Sigmoid colon (tissue), 7 donors: Measurements from ENCODE around the gene SERINC5. TPM values are rescaled to one million over a fixed set of nuclear protein-coding genes. Genes with fewer than 3 reads are reported as not detected.

ENCODE experiments used
- DNase-seq: peaks from one replicate; pipeline ENCODE4 v3.0.0-alpha.2; 2019
- H3K27ac ChIP-seq, 4 donors: fragments of 200-600 bp; sonication (generic); one replicate each; pipeline ENCODE4 v1.5.1; 2016 to 2019; ENCODE audit warnings: mild to moderate bottlenecking in 1 of 4
- H3K27me3 ChIP-seq, 3 donors: fragments of 200-600 bp; sonication (generic); one replicate each; pipeline ENCODE4 v1.5.1; 2019; ENCODE audit warnings: mild to moderate bottlenecking in 1 of 3
- H3K36me3 ChIP-seq, 4 donors: fragments of 200-600 bp; sonication (generic); one replicate each; pipeline ENCODE4 v1.5.1; 2016 to 2019
- H3K4me1 ChIP-seq, 4 donors: fragments of 200-600 bp; sonication (generic); one replicate each; pipeline ENCODE4 v1.5.1; 2017 to 2019
- H3K4me3 ChIP-seq, 4 donors: fragments of 200-600 bp; sonication (generic); one replicate each; pipeline ENCODE4 v1.5.1; 2017 to 2019; ENCODE audit warnings: mild to moderate bottlenecking in 2 of 4, moderate library complexity in 1 of 4
- H3K9me3 ChIP-seq, 4 donors: fragments of 200-600 bp in 3 of 4; sonication (generic) in 3 of 4; one replicate each; pipeline versions ENCODE4 v1.5.1 to v1.6.1; 2013 to 2019
- EP300 ChIP-seq, 4 donors: sonication (generic); formaldehyde crosslinking; IDR thresholded peaks; one replicate each; pipeline ENCODE4 v1.6.1; 2017; ENCODE audit warnings: antibody characterized with exemption in 4 of 4
- POLR2A ChIP-seq, 2 donors: fragments of 450-650 bp; IDR thresholded peaks; one replicate each; pipeline ENCODE4 v1.6.1; 2016; ENCODE audit warnings: antibody characterized with exemption in 2 of 2, mild to moderate bottlenecking in 2 of 2, moderate library complexity in 2 of 2
- POLR2AphosphoS5 ChIP-seq, 4 donors: sonication (generic); formaldehyde crosslinking; IDR thresholded peaks; one replicate each; pipeline ENCODE4 v1.6.1; 2017; ENCODE audit warnings: antibody characterized with exemption in 4 of 4
- WGBS, 2 donors: extraction: QIAGEN DNeasy Blood & Tissue Kit; methylation state at CpG; one replicate each; pipeline ENCODE4 v1.1.7; 2013; 5-methylcytosine and 5-hydroxymethylcytosine counted together
- intact Hi-C: fragments of 100-400 bp; cut with DNase I; formaldehyde crosslinking; loops from one replicate; pipeline ENCODE4 v1.15.1; 2023
- polyA plus RNA-seq, 3 donors: library from polyadenylated mRNA; stranded (reverse); fragments of 200-250 nt; gene quantifications; one replicate each; pipeline ENCODE4 v1.2.3, GENCODE V29; 2013
- total RNA-seq, 4 donors: library from RNA; depleted of rRNA; stranded (reverse); fragments of >200 nt; gene quantifications; one replicate each; pipeline ENCODE4 v1.1.0, GENCODE V29; 2016
- TF ChIP-seq, protein P1 (sequence below), 4 experiments: fragments of 450-650 bp in 3 of 4; fragments of 200-600 bp in 1 of 4; IDR thresholded peaks; one replicate each; pipeline ENCODE4 v1.5.1; 2016 to 2019; ENCODE audit warnings: antibody characterized with exemption in 4 of 4, mild to moderate bottlenecking in 3 of 4, moderate library complexity in 2 of 4
- donor health status: healthy with polysubstance abuse.
- donor health status: Bipolar disorder and iron deficiency.
- donor health status: healthy.

The SERINC5 gene
- total and polyA plus RNA-seq, 7 donors, result 3.6 to 25.9 (median 9.6) TPM

DNA sequence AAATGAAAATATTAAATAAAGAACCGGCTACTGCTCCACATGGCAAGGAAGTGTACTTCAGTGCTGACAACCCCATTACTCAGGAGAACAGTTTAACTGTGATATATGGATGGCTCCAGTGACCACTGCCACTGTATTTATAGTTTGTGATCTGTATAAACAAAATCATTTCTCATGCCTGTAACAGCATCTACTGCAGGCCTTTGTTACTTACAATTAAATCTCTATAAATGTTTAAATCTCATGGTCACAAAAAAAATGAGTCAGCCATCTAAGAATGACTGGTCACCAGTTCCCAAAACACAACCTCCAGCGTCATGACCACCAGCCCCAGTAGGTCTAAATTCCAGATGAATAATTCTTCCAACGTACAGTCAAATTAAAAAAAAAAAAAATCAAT is 24.6 kb downstream of the SERINC5 start:
- Histone ChIP-seq H3K4me3 (no peak overlapping the region), H3K27ac (no peak overlapping the region), H3K27me3 (no peaks in the 10 kb centered on the region), H3K9me3 (no peaks in the 10 kb centered on the region), H3K4me1 (peaks cover 0 to 28% (median 12%) of the 10 kb centered on the region in 4 donors), H3K36me3 (no peaks in the 10 kb centered on the region)
- DNase-seq, result no peak
- WGBS, 2 donors, result 19 to 47% methylated on average over 3 of the region's 3 CpGs
- intact Hi-C loops, result no loop called here
- TF ChIP-seq EP300 (IDR thresholded peaks at IDR 0.05) (no peak), POLR2A (IDR thresholded peaks at IDR 0.05) (no peak), POLR2AphosphoS5 (IDR thresholded peaks at IDR 0.05) (no peak)
- TF ChIP-seq, protein P1, sequence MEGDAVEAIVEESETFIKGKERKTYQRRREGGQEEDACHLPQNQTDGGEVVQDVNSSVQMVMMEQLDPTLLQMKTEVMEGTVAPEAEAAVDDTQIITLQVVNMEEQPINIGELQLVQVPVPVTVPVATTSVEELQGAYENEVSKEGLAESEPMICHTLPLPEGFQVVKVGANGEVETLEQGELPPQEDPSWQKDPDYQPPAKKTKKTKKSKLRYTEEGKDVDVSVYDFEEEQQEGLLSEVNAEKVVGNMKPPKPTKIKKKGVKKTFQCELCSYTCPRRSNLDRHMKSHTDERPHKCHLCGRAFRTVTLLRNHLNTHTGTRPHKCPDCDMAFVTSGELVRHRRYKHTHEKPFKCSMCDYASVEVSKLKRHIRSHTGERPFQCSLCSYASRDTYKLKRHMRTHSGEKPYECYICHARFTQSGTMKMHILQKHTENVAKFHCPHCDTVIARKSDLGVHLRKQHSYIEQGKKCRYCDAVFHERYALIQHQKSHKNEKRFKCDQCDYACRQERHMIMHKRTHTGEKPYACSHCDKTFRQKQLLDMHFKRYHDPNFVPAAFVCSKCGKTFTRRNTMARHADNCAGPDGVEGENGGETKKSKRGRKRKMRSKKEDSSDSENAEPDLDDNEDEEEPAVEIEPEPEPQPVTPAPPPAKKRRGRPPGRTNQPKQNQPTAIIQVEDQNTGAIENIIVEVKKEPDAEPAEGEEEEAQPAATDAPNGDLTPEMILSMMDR (IDR thresholded peaks at IDR 0.05), result no peak

DNA sequence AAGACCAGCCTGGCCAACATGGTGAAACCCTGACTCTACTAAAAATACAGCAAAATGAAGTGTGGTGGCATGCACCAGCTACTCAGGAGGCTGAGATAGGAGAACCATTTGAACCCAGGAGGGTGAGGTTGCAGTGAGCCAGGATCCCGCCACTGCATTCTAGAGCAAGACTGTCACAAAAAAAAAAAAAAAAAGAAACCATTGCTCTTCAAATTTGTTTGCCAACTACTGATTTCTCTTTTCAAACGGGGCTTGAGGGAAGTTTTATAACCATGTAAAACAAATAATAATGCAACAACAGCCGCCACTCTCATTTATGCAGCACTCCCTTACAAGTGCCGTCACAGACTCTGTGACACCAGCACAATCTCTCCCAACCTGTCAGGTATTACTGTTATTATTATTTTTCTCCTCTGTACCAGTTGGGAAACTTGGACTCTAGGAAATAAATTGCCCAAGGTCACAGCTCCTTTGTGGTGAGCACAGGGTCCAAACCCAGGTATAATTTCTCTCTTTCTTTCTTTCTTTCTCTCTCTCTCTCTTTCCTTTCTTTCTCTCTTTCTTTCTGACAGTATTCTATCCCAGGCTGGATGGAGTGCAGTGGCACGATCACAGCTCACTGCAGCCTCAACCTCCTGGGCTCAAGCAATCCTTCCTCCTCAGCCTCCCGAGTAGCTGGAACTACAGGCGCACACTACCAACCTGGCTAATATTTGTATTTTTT is 25.4 kb downstream of the SERINC5 start:
- H3K36me3 ChIP-seq, result no peaks in the 10 kb centered on the region
- H3K27me3 ChIP-seq, result no peaks in the 10 kb centered on the region
- no peak overlapping the region for H3K27ac ChIP-seq
- no peak for DNase-seq
- 31 to 66% methylated on average over 7 of the region's 7 CpGs for WGBS, 2 donors
- TF ChIP-seq, protein P1 (IDR thresholded peaks at IDR 0.05), result no peak
- TF ChIP-seq POLR2AphosphoS5 (IDR thresholded peaks at IDR 0.05), result no peak
- TF ChIP-seq EP300 (IDR thresholded peaks at IDR 0.05), result no peak
- TF ChIP-seq POLR2A (IDR thresholded peaks at IDR 0.05), result no peak
- no peak overlapping the region for H3K4me3 ChIP-seq
- H3K9me3 ChIP-seq, result no peaks in the 10 kb centered on the region
- intact Hi-C loops, result no loop called here
- H3K4me1 ChIP-seq, result peaks cover 0 to 28% (median 12%) of the 10 kb centered on the region in 4 donors

DNA sequence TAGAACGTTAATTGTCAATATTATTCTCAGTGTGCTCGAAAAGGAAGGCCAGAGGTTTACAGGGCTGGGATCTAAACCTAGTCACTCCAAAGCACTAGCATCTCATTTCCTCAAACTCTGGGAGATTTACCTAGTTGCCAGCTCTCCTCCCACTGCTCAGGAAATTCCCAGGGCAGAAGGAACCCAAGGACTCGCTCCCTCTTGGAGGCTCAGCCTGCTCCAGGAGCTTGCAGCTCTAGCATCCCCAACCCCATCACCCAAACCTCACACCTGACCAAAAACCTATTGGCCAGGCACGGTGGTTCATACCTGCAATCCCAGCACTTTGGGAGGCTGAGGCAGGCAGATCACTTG is 26.0 kb downstream of the SERINC5 start:
- no peak overlapping the region for H3K4me3 ChIP-seq
- no peaks in the 10 kb centered on the region for H3K36me3 ChIP-seq
- H3K27me3 ChIP-seq, result no peaks in the 10 kb centered on the region
- H3K9me3 ChIP-seq, result no peaks in the 10 kb centered on the region
- WGBS, 2 donors, result 12 to 60% methylated on average over 4 of the region's 4 CpGs
- TF ChIP-seq POLR2A (IDR thresholded peaks at IDR 0.05), result no peak
- TF ChIP-seq, protein P1 (IDR thresholded peaks at IDR 0.05), result no peak
- TF ChIP-seq EP300 (IDR thresholded peaks at IDR 0.05), result no peak
- TF ChIP-seq POLR2AphosphoS5 (IDR thresholded peaks at IDR 0.05), result no peak
- intact Hi-C loops, result no loop called here
- peak overlapping the region in 1 of 4 donors; percentile 11 for H3K27ac ChIP-seq
- peaks cover 0 to 28% (median 12%) of the 10 kb centered on the region in 4 donors for H3K4me1 ChIP-seq
- no peak for DNase-seq

DNA sequence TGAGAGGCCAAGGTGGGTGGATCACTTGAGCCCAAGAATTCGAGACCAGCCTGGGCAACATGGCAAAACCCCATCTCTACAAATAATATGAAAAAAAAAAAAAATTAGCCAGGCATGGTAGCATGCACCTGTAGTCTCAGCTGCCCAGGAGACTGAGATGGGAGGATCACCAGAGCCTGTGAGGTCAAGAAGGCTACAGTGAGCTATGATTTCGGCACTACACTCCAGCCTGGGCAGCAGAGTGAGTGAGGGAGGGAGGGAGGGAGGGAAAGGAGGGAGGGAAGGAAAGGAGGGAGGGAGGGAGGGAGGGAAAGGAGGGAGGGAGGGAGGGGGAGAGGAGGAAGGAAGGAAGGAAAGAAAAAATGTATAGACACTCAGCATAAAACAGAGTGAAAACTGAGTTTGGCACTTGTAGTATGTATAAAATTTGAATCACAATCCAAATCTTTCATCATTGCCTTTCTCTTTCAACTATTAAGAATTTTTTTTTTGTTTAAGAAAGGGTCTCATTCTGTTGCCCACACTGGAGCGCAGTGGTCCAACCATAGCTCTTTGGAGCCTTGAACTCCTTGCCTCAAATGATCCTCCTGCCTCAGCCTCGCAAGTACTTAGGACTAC is 27.8 kb downstream of the SERINC5 start:
- Histone ChIP-seq H3K9me3 (no peaks in the 10 kb centered on the region), H3K36me3 (no peaks in the 10 kb centered on the region), H3K27ac (no peak overlapping the region), H3K27me3 (no peaks in the 10 kb centered on the region), H3K4me3 (no peak overlapping the region), H3K4me1 (peaks cover 0 to 28% (median 12%) of the 10 kb centered on the region in 4 donors)
- no peak for DNase-seq
- 64 to 94% methylated on average over 4 of the region's 4 CpGs for WGBS, 2 donors
- intact Hi-C loops, result no loop called here
- TF ChIP-seq EP300 (IDR thresholded peaks at IDR 0.05) (no peak), POLR2AphosphoS5 (IDR thresholded peaks at IDR 0.05) (no peak), POLR2A (IDR thresholded peaks at IDR 0.05) (no peak)
- TF ChIP-seq, protein P1 (IDR thresholded peaks at IDR 0.05), result no peak
